GM10266 (cell line): ENCODE data around the gene KLHL22.

ENCODE experiments used
- DNase-seq: peaks from one replicate; pipeline ENCODE4 v3.0.0; 2012; ENCODE audit errors: extremely low spot score
- CTCF ChIP-seq: IDR thresholded peaks from 2 replicates; pipeline ENCODE4 v1.5.1; 2012; ENCODE audit warnings: mild to moderate bottlenecking, low read depth; ENCODE audit not compliant: control insufficient read depth, insufficient read depth; ENCODE audit errors: missing control alignments

The KLHL22 gene

GRCh38 chr22:20401376-20402014 lies 94.1 kb downstream of the KLHL22 start:
- no peak for TF ChIP-seq CTCF
- DNase-seq: no peak

DNA sequence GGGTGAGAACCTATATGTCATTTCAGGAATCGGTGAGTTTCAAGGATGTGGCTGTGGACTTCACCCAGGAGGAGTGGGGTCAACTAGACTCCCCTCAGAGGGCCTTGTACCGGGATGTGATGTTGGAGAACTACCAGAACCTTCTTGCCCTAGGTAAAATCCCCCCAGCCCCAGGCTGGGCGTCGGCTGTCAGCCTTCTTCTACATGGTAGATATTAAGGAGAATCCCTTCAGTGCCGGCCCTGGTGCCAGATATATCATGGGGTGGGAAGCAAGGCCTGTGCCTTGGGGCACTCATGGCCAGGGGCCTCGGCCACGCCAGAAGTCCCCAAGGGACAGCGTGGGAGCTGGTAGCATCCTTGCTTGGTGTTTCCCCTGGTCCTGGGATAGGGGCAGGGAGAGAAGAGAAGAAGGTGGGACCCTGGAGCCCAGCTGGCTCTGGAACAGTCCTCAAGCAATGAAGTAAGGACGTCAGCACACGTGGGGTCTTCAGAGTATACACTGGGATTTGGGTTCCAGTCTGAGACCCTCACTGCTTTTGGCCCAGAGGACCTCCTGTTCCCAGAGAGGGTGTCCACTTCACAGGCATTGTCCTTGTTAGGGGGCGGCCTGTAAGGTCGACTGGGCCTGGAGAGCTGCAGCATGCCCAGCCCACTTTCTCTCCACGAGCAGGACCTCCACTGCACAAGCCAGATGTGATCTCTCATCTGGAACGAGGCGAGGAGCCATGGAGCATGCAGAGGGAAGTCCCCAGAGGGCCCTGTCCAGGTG lies 94.8 kb downstream of the KLHL22 start:
- DNase-seq: no peak
- TF ChIP-seq CTCF: no peak

GRCh38 chr22:20399866-20400605 lies 95.6 kb downstream of the KLHL22 start:
- DNase-seq: no peak
- TF ChIP-seq CTCF: no peak

- DNase-seq: no peak
- TF ChIP-seq CTCF: no peak
Observed at GRCh38 chr22:20398420-20398819, 97.2 kb downstream of the KLHL22 start.

DNA sequence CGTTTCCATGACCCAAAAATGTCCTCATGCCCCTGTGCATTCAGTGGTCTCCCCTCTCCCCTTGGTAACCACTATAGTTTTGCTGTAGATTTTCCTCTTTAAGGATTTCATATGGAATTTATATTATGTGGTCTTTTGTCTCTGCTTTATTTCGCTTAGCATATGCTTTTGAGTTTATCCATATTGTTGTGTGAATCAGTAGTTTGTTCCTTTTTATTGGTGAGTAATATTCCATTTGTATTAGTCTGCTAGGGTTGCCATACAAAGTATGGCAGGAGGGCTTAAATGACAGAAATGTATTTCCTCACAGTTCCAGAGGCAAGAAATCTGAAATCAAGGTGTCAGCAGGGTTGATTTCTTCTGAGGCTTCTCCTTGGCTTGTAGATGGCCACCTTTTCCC lies 98.1 kb downstream of the KLHL22 start:
- no peak for DNase-seq
- no peak for TF ChIP-seq CTCF

GRCh38 chr22:20396639-20397038 lies 99.0 kb downstream of the KLHL22 start:
- peak; percentile 15 for DNase-seq
- TF ChIP-seq CTCF: no peak
